H1 (cell line): ENCODE results near the gene DOCK1. TPM values are rescaled to one million over a fixed set of nuclear protein-coding genes. Genes with fewer than 3 reads are reported as not detected.

Experiments used
- CTCF ChIA-PET: fragments of 300-600 bp; sonication (Branson Sonifier 250); formaldehyde crosslinking; loops from one replicate; lab custom pipeline; 2021; ENCODE audit not compliant: partially characterized antibody; lab: Charles Lee
- POLR2A ChIA-PET: fragments of 300-600 bp; sonication (Branson Sonifier 250); formaldehyde crosslinking; loops from one replicate; lab custom pipeline; 2021; ENCODE audit warnings: inconsistent platforms; ENCODE audit not compliant: partially characterized antibody; lab: Charles Lee
- DNase-seq, 2 experiments: peaks; one replicate each; pipeline versions ENCODE4 v3.0.0 to v3.0.0-alpha.2; 2010 to 2022; ENCODE audit warnings: low spot score in 2 of 2, low read depth in 1 of 2, mixed read lengths in 1 of 2
- FAIRE-seq: peaks from 2 replicates; lab custom pipeline; 2011; peaks lifted over from hg19 to GRCh38; lab: Jason Lieb, UNC
- H2AFZ ChIP-seq: 2 replicates; pipeline ENCODE4 v1.8.1; 2012; ENCODE audit warnings: low read length, inconsistent platforms
- H2AK5ac ChIP-seq: 2 replicates; pipeline ENCODE4 v1.6.1; 2013; ENCODE audit warnings: low read depth, low read length
- H2BK120ac ChIP-seq: replicated peaks from 2 replicates; pipeline ENCODE3; 2013; ENCODE audit warnings: low read depth, low read length, inconsistent platforms
- H2BK12ac ChIP-seq: 2 replicates; pipeline ENCODE4 v1.6.1; 2013; ENCODE audit warnings: low read depth, low read length
- H2BK15ac ChIP-seq: 2 replicates; pipeline ENCODE4 v1.6.1; 2013; ENCODE audit warnings: low read length
- H2BK20ac ChIP-seq: 2 replicates; pipeline ENCODE4 v1.6.1; 2013; ENCODE audit warnings: low read length
- H2BK5ac ChIP-seq: 2 replicates; pipeline ENCODE4 v1.6.1; 2013; ENCODE audit warnings: low read depth, low read length
- H3K14ac ChIP-seq: 2 replicates; pipeline ENCODE4 v1.6.1; 2013; ENCODE audit warnings: inconsistent platforms; ENCODE audit not compliant: insufficient read length
- H3K18ac ChIP-seq: 2 replicates; pipeline ENCODE4 v1.6.1; 2013; ENCODE audit warnings: low read length; ENCODE audit errors: extremely low read depth
- H3K23ac ChIP-seq: 2 replicates; pipeline ENCODE4 v1.6.1; 2013; ENCODE audit warnings: inconsistent platforms; ENCODE audit not compliant: insufficient read length
- H3K23me2 ChIP-seq: 2 replicates; pipeline ENCODE4 v1.6.1; 2013; ENCODE audit warnings: low read depth, low read length
- H3K27ac ChIP-seq: 2 replicates; pipeline ENCODE4 v1.6.1; 2011; ENCODE audit warnings: low read depth, low read length, inconsistent platforms
- H3K27me3 ChIP-seq, 4 experiments: replicated peaks in 1 of 4; 1 replicate in 1 of 4; 2 replicates in 3 of 4; pipeline versions ENCODE4 v1.6.1 to v1.8.1; 2011 to 2013; ENCODE audit warnings: low read length in 3 of 4, mild to moderate bottlenecking in 3 of 4, inconsistent platforms in 2 of 4, mixed read lengths in 2 of 4, moderate library complexity in 1 of 4; ENCODE audit not compliant: control insufficient read depth in 3 of 4, insufficient read depth in 3 of 4; ENCODE audit errors: extremely low read depth in 1 of 4
- H3K36me3 ChIP-seq, 4 experiments: 2 replicates each; pipeline versions ENCODE4 v1.6.1 to v1.8.1; 2011 to 2013; ENCODE audit warnings: mild to moderate bottlenecking in 4 of 4, low read length in 3 of 4, moderate library complexity in 2 of 4, control low read depth in 1 of 4, inconsistent platforms in 1 of 4; ENCODE audit not compliant: insufficient read depth in 4 of 4, control insufficient read depth in 2 of 4
- H3K4ac ChIP-seq: replicated peaks from 2 replicates; pipeline ENCODE3; 2013; ENCODE audit warnings: low read length, low read depth, mixed read lengths, inconsistent platforms; ENCODE audit not compliant: insufficient read length
- H3K4me1 ChIP-seq, 4 experiments: replicated peaks in 1 of 4; 1 replicate in 1 of 4; 2 replicates in 3 of 4; pipeline versions ENCODE4 v1.6.1 to v1.8.1; 2011 to 2013; ENCODE audit warnings: low read length in 3 of 4, inconsistent platforms in 2 of 4, mixed read lengths in 1 of 4; ENCODE audit not compliant: insufficient read depth in 4 of 4, control insufficient read depth in 3 of 4
- H3K4me2 ChIP-seq, 2 experiments: 2 replicates each; pipeline versions ENCODE4 v1.6.1 to v1.8.1; 2011 to 2013; ENCODE audit warnings: low read depth in 2 of 2, low read length in 2 of 2, control low read depth in 1 of 2, inconsistent platforms in 1 of 2, mild to moderate bottlenecking in 1 of 2; ENCODE audit not compliant: insufficient read depth in 1 of 2
- H3K4me3 ChIP-seq, 4 experiments: fragments of 200-600, 300-600 bp in 1 of 4; sonication (generic), shearing (Covaris generic), sonication (Bioruptor Twin) in 1 of 4; 2 replicates each; pipeline versions ENCODE4 v1.5.1 to v1.8.1; 2011 to 2016; ENCODE audit warnings: low read length in 4 of 4, low read depth in 3 of 4, control low read depth in 2 of 4, inconsistent platforms in 2 of 4, mild to moderate bottlenecking in 2 of 4, mixed read lengths in 1 of 4, moderate library complexity in 1 of 4; ENCODE audit not compliant: insufficient read depth in 2 of 4; ENCODE audit errors: extremely low read depth in 1 of 4
- H3K56ac ChIP-seq: replicated peaks from 2 replicates; pipeline ENCODE3; 2013; ENCODE audit warnings: low read depth, mild to moderate bottlenecking, mixed read lengths, low read length, inconsistent platforms; ENCODE audit not compliant: insufficient read length
- H3K79me1 ChIP-seq: 2 replicates; pipeline ENCODE4 v1.6.1; 2013; ENCODE audit warnings: low read depth, low read length, control low read depth
- H3K79me2 ChIP-seq, 2 experiments: 2 replicates each; pipeline versions ENCODE4 v1.6.1 to v1.8.1; 2012 to 2013; ENCODE audit warnings: low read length in 2 of 2, mild to moderate bottlenecking in 2 of 2, inconsistent platforms in 1 of 2; ENCODE audit not compliant: insufficient read depth in 2 of 2, control insufficient read depth in 1 of 2
- H3K9ac ChIP-seq, 4 experiments: replicated peaks in 1 of 4; 1 replicate in 1 of 4; 2 replicates in 3 of 4; pipeline versions ENCODE4 v1.6.1 to v1.8.1; 2011 to 2013; ENCODE audit warnings: low read depth in 3 of 4, low read length in 3 of 4, control low read depth in 2 of 4, mild to moderate bottlenecking in 2 of 4, moderate library complexity in 2 of 4, inconsistent platforms in 1 of 4; ENCODE audit errors: extremely low read depth in 1 of 4
- H3K9me3 ChIP-seq, 2 experiments: 2 replicates each; pipeline versions ENCODE4 v1.6.1 to v1.8.1; 2012 to 2013; ENCODE audit warnings: mild to moderate bottlenecking in 2 of 2, moderate library complexity in 2 of 2, control low read depth in 1 of 2, inconsistent platforms in 1 of 2, low read depth in 1 of 2, low read length in 1 of 2, mixed read lengths in 1 of 2; ENCODE audit not compliant: insufficient read depth in 2 of 2
- H4K20me1 ChIP-seq, 2 experiments: replicated peaks in 1 of 2; 2 replicates each; pipeline versions ENCODE3 to v1.8.1; 2011 to 2013; ENCODE audit warnings: inconsistent platforms in 2 of 2, low read length in 2 of 2, mild to moderate bottlenecking in 1 of 2; ENCODE audit not compliant: insufficient read depth in 2 of 2, control insufficient read depth in 1 of 2
- H4K5ac ChIP-seq: 2 replicates; pipeline ENCODE4 v1.6.1; 2013; ENCODE audit warnings: low read length, low read depth, mixed read lengths, inconsistent platforms; ENCODE audit not compliant: insufficient read length
- H4K8ac ChIP-seq: 2 replicates; pipeline ENCODE4 v1.8.0; 2013; ENCODE audit warnings: mild to moderate bottlenecking, moderate library complexity, low read length, inconsistent platforms; ENCODE audit not compliant: insufficient read depth; ENCODE audit errors: extremely low read depth
- H4K91ac ChIP-seq: replicated peaks from 2 replicates; pipeline ENCODE3; 2013; ENCODE audit warnings: low read length, mixed read lengths, inconsistent platforms; ENCODE audit not compliant: insufficient read length
- BACH1 ChIP-seq: IDR thresholded peaks from 2 replicates; pipeline ENCODE4 v1.6.1; 2012; ENCODE audit warnings: low read length, improper control_type of control experiment
- CEBPB ChIP-seq: IDR thresholded peaks from 2 replicates; pipeline ENCODE4 v1.6.1; 2012; ENCODE audit warnings: low read depth, low read length
- HDAC6 ChIP-seq: IDR thresholded peaks from one replicate; pipeline ENCODE4 v1.7.1; 2012; ENCODE audit warnings: low read depth, mild to moderate bottlenecking, inconsistent platforms, low read length, moderate library complexity
- POLR2A ChIP-seq, 2 experiments: IDR thresholded peaks; 1 replicate in 1 of 2; 2 replicates in 1 of 2; pipeline ENCODE4 v1.6.1; 2011; ENCODE audit warnings: low read depth in 2 of 2, low read length in 2 of 2, mild to moderate bottlenecking in 2 of 2; ENCODE audit errors: control extremely low read depth in 1 of 2
- RAD21 ChIP-seq, 2 experiments: IDR thresholded peaks in 1 of 2; conservative IDR thresholded peaks in 1 of 2; 2 replicates each; pipeline ENCODE4 v1.6.1; 2011; ENCODE audit warnings: low read depth in 2 of 2, low read length in 2 of 2, improper control_type of control experiment in 1 of 2, inconsistent platforms in 1 of 2, mild to moderate bottlenecking in 1 of 2, moderate library complexity in 1 of 2
- RBBP5 ChIP-seq: IDR thresholded peaks from 2 replicates; pipeline ENCODE4 v1.7.1; 2012; ENCODE audit warnings: low read depth, mild to moderate bottlenecking, inconsistent platforms, low read length, moderate library complexity, borderline replicate concordance
- SIN3A ChIP-seq, 2 experiments: IDR thresholded peaks in 1 of 2; conservative IDR thresholded peaks in 1 of 2; 2 replicates each; pipeline ENCODE4 v1.6.1; 2011 to 2012; ENCODE audit warnings: low read length in 2 of 2, improper control_type of control experiment in 1 of 2, low read depth in 1 of 2, mild to moderate bottlenecking in 1 of 2
- TBP ChIP-seq: IDR thresholded peaks from 2 replicates; pipeline ENCODE4 v1.6.1; 2011; ENCODE audit warnings: low read depth, low read length, improper control_type of control experiment
- TEAD4 ChIP-seq: IDR thresholded peaks from 2 replicates; pipeline ENCODE4 v1.6.1; 2012; ENCODE audit warnings: low read depth, low read length, inconsistent platforms, mixed read lengths
- WGBS, 2 experiments: shearing (Covaris generic) in 1 of 2; methylation state at CpG; one replicate each; pipeline versions ENCODE4 v1.1.6 to v1.1.7; 2013 to 2015; ENCODE audit warnings: low lambda C conversion rate in 2 of 2, mixed read lengths in 2 of 2, inconsistent platforms in 1 of 2, low coverage in 1 of 2, missing lambda C conversion rate in 1 of 2; ENCODE audit not compliant: insufficient replicate concordance in 2 of 2, insufficient coverage in 1 of 2, insufficient read length in 1 of 2; ENCODE audit errors: extremely low coverage in 1 of 2, missing lambda C conversion rate in 1 of 2; 5-methylcytosine and 5-hydroxymethylcytosine counted together
- polyA plus RNA-seq, 7 experiments: library from polyadenylated mRNA; depleted of rRNA in 3 of 7; stranded (reverse) in 5 of 7; unstranded in 2 of 7; fragments of >200 nt in 5 of 7; fragments of 200-250 nt in 2 of 7; gene quantifications; 1 replicate in 5 of 7; 2 replicates in 1 of 7; 4 replicates in 1 of 7; pipeline versions ENCODE4 v1.2.1 to v1.2.3, GENCODE V29; 2011 to 2013; ENCODE audit warnings: missing spikeins in 2 of 7, mixed read lengths in 2 of 7
- total RNA-seq: library from RNA; stranded (reverse); fragmentation: NEBNext Ultra II Directional; extraction: Animal tissue kit (Norgen Biotek cat#: 25700); gene quantifications from 2 replicates; pipeline ENCODE4 v1.2.1, GENCODE V29; 2021
- TF ChIP-seq, protein P1 (sequence below), 3 experiments: IDR thresholded peaks; 1 replicate in 2 of 3; 2 replicates in 1 of 3; pipeline versions ENCODE4 v1.5.1 to v1.6.1; 2011; ENCODE audit warnings: low read length in 3 of 3, mild to moderate bottlenecking in 3 of 3, inconsistent platforms in 2 of 3, low read depth in 1 of 3, moderate library complexity in 1 of 3; ENCODE audit not compliant: insufficient read depth in 1 of 3; ENCODE audit errors: control extremely low read depth in 1 of 3
- TF ChIP-seq, protein P2 (sequence below): IDR thresholded peaks from 2 replicates; pipeline ENCODE4 v1.6.1; 2012; ENCODE audit warnings: inconsistent platforms

The DOCK1 gene
- total and polyA plus RNA-seq, 2 of the 8 experiments (the other 6 are each of a cell fraction or from before 2014, with no cell fraction given) = 11.6 to 53.0 TPM

DNA sequence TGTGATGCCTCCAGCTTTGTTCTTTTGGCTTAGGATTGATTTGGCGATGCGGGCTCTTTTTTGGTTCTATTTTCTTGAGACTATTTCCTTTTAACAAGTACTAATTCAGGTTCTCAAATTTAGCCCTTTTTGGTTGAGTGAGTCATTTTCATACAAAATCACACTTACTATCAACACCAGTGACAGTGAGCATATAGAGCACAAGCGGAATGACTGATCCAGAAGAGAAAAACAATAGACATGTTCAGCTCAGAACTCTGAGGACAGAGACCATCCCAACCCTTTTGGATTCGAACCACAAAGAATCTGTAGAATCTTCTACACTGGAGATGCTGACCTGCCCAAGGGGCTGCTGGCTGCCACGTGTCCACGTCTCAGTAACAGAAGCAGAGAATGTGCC, 347.6 kb downstream of the DOCK1 start:
- FAIRE-seq = no peak
- WGBS, 2 experiments = 96% methylated on average over 6 of the region's 6 CpGs; no CpG with 5 or more reads in 1 of the 2 experiments
- TF ChIP-seq HDAC6 (no peak), POLR2A (IDR thresholded peaks at IDR 0.05; ENCODE audit: control extremely low read depth in 1 of 2, low read depth in 2 of 2, low read length in 2 of 2) (no peak), SIN3A (conservative IDR thresholded peaks at IDR 0.05 in 1 of 2, IDR thresholded peaks at IDR 0.05 in 1 of 2; ENCODE audit: low read depth in 1 of 2, low read length in 2 of 2) (no peak), RAD21 (IDR thresholded peaks at IDR 0.05 in 1 of 2, conservative IDR thresholded peaks at IDR 0.05 in 1 of 2; ENCODE audit: low read depth in 2 of 2, low read length in 2 of 2) (no peak), TBP (no peak), BACH1 (no peak), CEBPB (no peak), TEAD4 (no peak), RBBP5 (no peak)
- TF ChIP-seq, protein P1, sequence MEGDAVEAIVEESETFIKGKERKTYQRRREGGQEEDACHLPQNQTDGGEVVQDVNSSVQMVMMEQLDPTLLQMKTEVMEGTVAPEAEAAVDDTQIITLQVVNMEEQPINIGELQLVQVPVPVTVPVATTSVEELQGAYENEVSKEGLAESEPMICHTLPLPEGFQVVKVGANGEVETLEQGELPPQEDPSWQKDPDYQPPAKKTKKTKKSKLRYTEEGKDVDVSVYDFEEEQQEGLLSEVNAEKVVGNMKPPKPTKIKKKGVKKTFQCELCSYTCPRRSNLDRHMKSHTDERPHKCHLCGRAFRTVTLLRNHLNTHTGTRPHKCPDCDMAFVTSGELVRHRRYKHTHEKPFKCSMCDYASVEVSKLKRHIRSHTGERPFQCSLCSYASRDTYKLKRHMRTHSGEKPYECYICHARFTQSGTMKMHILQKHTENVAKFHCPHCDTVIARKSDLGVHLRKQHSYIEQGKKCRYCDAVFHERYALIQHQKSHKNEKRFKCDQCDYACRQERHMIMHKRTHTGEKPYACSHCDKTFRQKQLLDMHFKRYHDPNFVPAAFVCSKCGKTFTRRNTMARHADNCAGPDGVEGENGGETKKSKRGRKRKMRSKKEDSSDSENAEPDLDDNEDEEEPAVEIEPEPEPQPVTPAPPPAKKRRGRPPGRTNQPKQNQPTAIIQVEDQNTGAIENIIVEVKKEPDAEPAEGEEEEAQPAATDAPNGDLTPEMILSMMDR (IDR thresholded peaks at IDR 0.05; ENCODE audit: control extremely low read depth in 1 of 3, insufficient read depth in 1 of 3, low read depth in 1 of 3, low read length in 3 of 3) = no peak
- TF ChIP-seq, protein P2, sequence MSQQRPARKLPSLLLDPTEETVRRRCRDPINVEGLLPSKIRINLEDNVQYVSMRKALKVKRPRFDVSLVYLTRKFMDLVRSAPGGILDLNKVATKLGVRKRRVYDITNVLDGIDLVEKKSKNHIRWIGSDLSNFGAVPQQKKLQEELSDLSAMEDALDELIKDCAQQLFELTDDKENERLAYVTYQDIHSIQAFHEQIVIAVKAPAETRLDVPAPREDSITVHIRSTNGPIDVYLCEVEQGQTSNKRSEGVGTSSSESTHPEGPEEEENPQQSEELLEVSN = no peak

More for the DNA sequence above, 347.6 kb downstream of the DOCK1 start:
- Histone ChIP-seq H2AFZ (no peak overlapping the region), H3K27me3 (no peaks in the 10 kb centered on the region), H4K8ac (no peak overlapping the region), H3K4me2 (no peak overlapping the region), H3K23ac (no peak overlapping the region), H4K91ac (no peak overlapping the region), H2BK12ac (no peak overlapping the region), H3K36me3 (peaks cover 0 to 16% (median 6%) of the 10 kb centered on the region in 4 experiments; a peak in 5 of 8 replicates), H3K9ac (no peak overlapping the region), H3K27ac (no peak overlapping the region), H3K23me2 (no peaks in the 10 kb centered on the region), H4K20me1 (no peaks in the 10 kb centered on the region), H2BK15ac (no peak overlapping the region), H3K4me3 (no peak overlapping the region), H3K4ac (no peak overlapping the region), H2BK5ac (no peak overlapping the region), H3K4me1 (no peaks in the 10 kb centered on the region), H2BK20ac (no peak overlapping the region), H3K14ac (no peak overlapping the region), H4K5ac (no peak overlapping the region), H3K79me2 (no peaks in the 10 kb centered on the region), H2BK120ac (no peak overlapping the region), H2AK5ac (no peak overlapping the region), H3K18ac (no peak overlapping the region), H3K79me1 (no peaks in the 10 kb centered on the region), H3K56ac (no peak overlapping the region), H3K9me3 (0 out of 4 replicates have a peak, but pooled peaks cover 0 to 6% of the 10 kb centered on the region in 2 experiments)
- POLR2A ChIA-PET = interaction anchor here (0.7 kb wide), 1 partner anchor 10 kb away, joined by 3 read pairs; no protein-coding TSS in a partner anchor
- CTCF ChIA-PET = interaction anchor here (0.6 to 1.2 kb wide), 2 partner anchors 9 to 82 kb away, joined by 3 to 5 read pairs; no protein-coding TSS in a partner anchor
- DNase-seq = no peak
